GM23338 (cell line): ENCODE measurements around the gene PIK3R5.

Experiments
- CREB1 ChIP-seq: fragments of 250-450 bp; sonication (Bioruptor Pico); IDR thresholded peaks from 2 replicates; pipeline ENCODE4 v1.5.0; 2020; ENCODE audit warnings: low read depth, mild to moderate bottlenecking, moderate library complexity
- EZH2 ChIP-seq: fragments of 200-600 bp; sonication (generic); IDR thresholded peaks from one replicate; pipeline ENCODE4 v1.8.0; 2017; ENCODE audit warnings: antibody characterized with exemption, mild to moderate bottlenecking, low read depth; ENCODE audit not compliant: unreplicated experiment
- EZH2phosphoT487 ChIP-seq: fragments of 200-600 bp; sonication (generic); IDR thresholded peaks from one replicate; pipeline ENCODE4 v1.8.1; 2018; ENCODE audit warnings: antibody characterized with exemption; ENCODE audit not compliant: unreplicated experiment
- NANOG ChIP-seq: IDR thresholded peaks from 2 replicates; pipeline ENCODE4 v1.6.1; 2016; ENCODE audit warnings: antibody characterized with exemption, borderline replicate concordance
- POLR2AphosphoS5 ChIP-seq: IDR thresholded peaks from 2 replicates; pipeline ENCODE4 v1.6.1; 2016; ENCODE audit warnings: antibody characterized with exemption, low read depth
- REST ChIP-seq: IDR thresholded peaks from one replicate; pipeline ENCODE4 v1.6.1; 2018; ENCODE audit warnings: antibody characterized with exemption; ENCODE audit not compliant: unreplicated experiment
- ZNF114 ChIP-seq: fragments of 250-450 bp; sonication (Bioruptor Pico); IDR thresholded peaks from 2 replicates; pipeline ENCODE4 v1.5.0; 2020; ENCODE audit warnings: mild to moderate bottlenecking, moderate library complexity
- ZNF331 ChIP-seq: fragments of 250-450 bp; sonication (Bioruptor Pico); IDR thresholded peaks from 2 replicates; pipeline ENCODE4 v1.5.0; 2020; ENCODE audit warnings: low read depth, mild to moderate bottlenecking, moderate library complexity
- ZNF462 ChIP-seq: fragments of 250-450 bp; sonication (Bioruptor Pico); IDR thresholded peaks from 2 replicates; pipeline ENCODE4 v1.5.0; 2020; ENCODE audit warnings: mild to moderate bottlenecking, moderate library complexity
- TF ChIP-seq, protein P1 (sequence below), 2 experiments: fragments of 200-600 bp in 1 of 2; sonication (generic) in 1 of 2; conservative IDR thresholded peaks; 2 replicates each; pipeline versions ENCODE4 v1.5.1 to v1.6.1; 2016 to 2017; ENCODE audit warnings: antibody characterized with exemption in 2 of 2, low read depth in 2 of 2, mild to moderate bottlenecking in 2 of 2, moderate library complexity in 1 of 2
- TF ChIP-seq, protein P2 (sequence below): IDR thresholded peaks from 2 replicates; pipeline ENCODE4 v1.6.1; 2016; ENCODE audit warnings: antibody characterized with exemption

- TF ChIP-seq, protein P1, sequence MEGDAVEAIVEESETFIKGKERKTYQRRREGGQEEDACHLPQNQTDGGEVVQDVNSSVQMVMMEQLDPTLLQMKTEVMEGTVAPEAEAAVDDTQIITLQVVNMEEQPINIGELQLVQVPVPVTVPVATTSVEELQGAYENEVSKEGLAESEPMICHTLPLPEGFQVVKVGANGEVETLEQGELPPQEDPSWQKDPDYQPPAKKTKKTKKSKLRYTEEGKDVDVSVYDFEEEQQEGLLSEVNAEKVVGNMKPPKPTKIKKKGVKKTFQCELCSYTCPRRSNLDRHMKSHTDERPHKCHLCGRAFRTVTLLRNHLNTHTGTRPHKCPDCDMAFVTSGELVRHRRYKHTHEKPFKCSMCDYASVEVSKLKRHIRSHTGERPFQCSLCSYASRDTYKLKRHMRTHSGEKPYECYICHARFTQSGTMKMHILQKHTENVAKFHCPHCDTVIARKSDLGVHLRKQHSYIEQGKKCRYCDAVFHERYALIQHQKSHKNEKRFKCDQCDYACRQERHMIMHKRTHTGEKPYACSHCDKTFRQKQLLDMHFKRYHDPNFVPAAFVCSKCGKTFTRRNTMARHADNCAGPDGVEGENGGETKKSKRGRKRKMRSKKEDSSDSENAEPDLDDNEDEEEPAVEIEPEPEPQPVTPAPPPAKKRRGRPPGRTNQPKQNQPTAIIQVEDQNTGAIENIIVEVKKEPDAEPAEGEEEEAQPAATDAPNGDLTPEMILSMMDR (conservative IDR thresholded peaks at IDR 0.05; ENCODE audit: low read depth in 2 of 2), result no peak
- no peak for TF ChIP-seq REST
- no peak for TF ChIP-seq POLR2AphosphoS5
- no peak for TF ChIP-seq EZH2
- TF ChIP-seq EZH2phosphoT487, result no peak
- TF ChIP-seq NANOG, result no peak
- TF ChIP-seq, protein P2, sequence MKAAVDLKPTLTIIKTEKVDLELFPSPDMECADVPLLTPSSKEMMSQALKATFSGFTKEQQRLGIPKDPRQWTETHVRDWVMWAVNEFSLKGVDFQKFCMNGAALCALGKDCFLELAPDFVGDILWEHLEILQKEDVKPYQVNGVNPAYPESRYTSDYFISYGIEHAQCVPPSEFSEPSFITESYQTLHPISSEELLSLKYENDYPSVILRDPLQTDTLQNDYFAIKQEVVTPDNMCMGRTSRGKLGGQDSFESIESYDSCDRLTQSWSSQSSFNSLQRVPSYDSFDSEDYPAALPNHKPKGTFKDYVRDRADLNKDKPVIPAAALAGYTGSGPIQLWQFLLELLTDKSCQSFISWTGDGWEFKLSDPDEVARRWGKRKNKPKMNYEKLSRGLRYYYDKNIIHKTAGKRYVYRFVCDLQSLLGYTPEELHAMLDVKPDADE, result no peak
- no peak for TF ChIP-seq CREB1
- no peak for TF ChIP-seq ZNF114 (CRISPR knock-in tag)
- no peak for TF ChIP-seq ZNF462 (CRISPR knock-in tag)
- no peak for TF ChIP-seq ZNF331 (CRISPR knock-in tag)
These were observed 55.8 kb downstream of the PIK3R5 start for GRCh38 chr17:8909586-8910270.
